ENCODE results near the gene SMIM5.

DNA sequence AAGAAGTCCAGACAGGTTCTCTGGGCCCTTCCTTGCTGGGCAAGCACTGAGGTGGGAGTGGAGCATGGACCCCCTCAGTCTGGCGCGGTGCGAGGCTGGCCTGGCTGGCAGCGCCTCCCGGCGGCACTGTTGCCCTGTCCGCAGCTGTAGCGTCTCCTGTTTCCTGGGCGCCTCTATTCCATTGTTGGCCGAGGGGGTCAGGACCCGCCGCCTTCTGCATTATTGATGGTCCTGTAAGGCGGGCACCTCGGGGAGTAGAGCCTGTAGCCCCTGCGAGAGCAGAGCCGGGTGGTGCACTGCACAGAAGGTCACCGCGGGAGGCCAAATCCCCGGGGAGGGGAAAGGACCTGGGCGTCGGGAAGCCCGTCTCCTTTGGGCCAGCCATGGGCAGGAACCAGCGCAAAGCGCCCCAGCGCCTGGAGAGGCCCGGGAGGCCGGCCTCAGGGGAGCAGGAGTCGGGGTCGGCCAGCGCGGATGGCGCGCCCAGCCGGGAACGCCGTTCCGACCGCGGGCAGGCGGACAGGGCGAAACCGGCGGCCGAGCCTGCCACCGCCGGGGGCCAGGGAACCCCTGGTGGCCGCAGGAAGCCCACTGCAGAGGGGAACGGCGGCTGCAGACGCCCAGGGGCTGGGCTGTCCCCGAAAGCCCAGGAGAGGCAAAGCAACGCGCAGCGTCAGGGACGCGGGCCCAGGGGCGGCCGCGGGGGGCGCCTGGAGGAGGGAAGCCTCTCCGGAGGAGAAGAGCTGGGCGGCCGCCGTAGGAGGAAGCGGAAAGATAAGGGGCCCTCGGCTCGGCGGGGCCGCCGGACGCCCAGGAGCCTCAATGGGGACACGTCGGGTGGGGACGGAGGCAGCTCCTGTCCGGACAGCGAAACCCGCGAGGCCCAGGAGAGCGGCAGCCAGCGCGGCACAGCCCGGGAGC is 45.3 kb upstream of the SMIM5 start, which contains the start of gene MYO15B:
- no peak for TF ChIP-seq KLF16 (IDR thresholded peaks at IDR 0.05)
- no peak for TF ChIP-seq TCF7 (IDR thresholded peaks at IDR 0.05; ENCODE audit: borderline replicate concordance)
- no peak for TF ChIP-seq MTA1 (IDR thresholded peaks at IDR 0.05; ENCODE audit: borderline replicate concordance)
- no peak for TF ChIP-seq NFYB (IDR thresholded peaks at IDR 0.05; ENCODE audit: extremely low read depth, insufficient read length)
